ENCODE measurements around the gene NKIRAS1. TPM values are rescaled to one million over a fixed set of nuclear protein-coding genes. Genes with fewer than 3 reads are reported as not detected.
"Not testable (repeated sequence)": the region's sequence is repeated elsewhere in the genome, so short reads cannot be mapped to it uniquely, and the experiment has no call there.

Gene NKIRAS1
- total RNA-seq, 4 donors from 2014 or later: 3.2 to 13.8 (median 8.9) TPM

DNA sequence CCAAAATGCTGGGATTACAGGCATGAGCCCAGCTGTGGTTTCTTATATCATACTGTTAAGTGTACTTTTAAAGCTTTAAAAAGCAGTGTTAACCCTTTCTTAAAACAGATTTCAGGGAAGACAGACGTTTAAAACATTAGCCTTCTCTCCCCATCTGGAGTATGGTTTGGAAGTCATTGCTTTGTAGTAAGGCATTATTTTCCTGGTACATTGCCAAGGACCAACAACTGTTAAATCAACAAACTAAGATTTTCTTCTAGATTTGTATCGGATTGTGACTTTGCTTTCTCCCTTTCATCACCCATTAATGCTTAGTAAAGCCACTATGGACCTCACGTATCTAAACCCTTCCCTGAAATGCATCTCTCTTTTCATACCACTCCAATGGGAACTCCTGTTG lies 60.5 kb downstream of the NKIRAS1 start:
- H3K27ac ChIP-seq: no peak overlapping the region
- WGBS, 2 donors (ENCODE audit: low coverage in 1 of 2): 76 to 79% methylated on average over 3 of the region's 3 CpGs
- no peaks in the 10 kb centered on the region for H3K36me3 ChIP-seq
- intact Hi-C loops (cut with DNase I; ENCODE audit: low total_unique reads): no loop called here
- TF ChIP-seq EP300 (IDR thresholded peaks at IDR 0.05; ENCODE audit: low read depth) (no peak), POLR2A (IDR thresholded peaks at IDR 0.05) (no peak), POLR2AphosphoS5 (IDR thresholded peaks at IDR 0.05) (no peak)
- TF ChIP-seq, protein P1, sequence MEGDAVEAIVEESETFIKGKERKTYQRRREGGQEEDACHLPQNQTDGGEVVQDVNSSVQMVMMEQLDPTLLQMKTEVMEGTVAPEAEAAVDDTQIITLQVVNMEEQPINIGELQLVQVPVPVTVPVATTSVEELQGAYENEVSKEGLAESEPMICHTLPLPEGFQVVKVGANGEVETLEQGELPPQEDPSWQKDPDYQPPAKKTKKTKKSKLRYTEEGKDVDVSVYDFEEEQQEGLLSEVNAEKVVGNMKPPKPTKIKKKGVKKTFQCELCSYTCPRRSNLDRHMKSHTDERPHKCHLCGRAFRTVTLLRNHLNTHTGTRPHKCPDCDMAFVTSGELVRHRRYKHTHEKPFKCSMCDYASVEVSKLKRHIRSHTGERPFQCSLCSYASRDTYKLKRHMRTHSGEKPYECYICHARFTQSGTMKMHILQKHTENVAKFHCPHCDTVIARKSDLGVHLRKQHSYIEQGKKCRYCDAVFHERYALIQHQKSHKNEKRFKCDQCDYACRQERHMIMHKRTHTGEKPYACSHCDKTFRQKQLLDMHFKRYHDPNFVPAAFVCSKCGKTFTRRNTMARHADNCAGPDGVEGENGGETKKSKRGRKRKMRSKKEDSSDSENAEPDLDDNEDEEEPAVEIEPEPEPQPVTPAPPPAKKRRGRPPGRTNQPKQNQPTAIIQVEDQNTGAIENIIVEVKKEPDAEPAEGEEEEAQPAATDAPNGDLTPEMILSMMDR (IDR thresholded peaks at IDR 0.05): no peak
- in situ Hi-C loops (cut with MboI; ENCODE audit: low pct_ligation_motif_present in 1 of 4, low pct_unique_long_range_greater_than_20kb in 1 of 4, low sequenced_read_pairs in 3 of 4): no loop called here
- no peaks in the 10 kb centered on the region for H3K9me3 ChIP-seq
- H3K27me3 ChIP-seq: no peaks in the 10 kb centered on the region
- H3K4me1 ChIP-seq: peaks cover 11 to 40% (median 19%) of the 10 kb centered on the region in 4 donors
- H3K4me3 ChIP-seq: no peak overlapping the region
- no peak for DNase-seq

DNA sequence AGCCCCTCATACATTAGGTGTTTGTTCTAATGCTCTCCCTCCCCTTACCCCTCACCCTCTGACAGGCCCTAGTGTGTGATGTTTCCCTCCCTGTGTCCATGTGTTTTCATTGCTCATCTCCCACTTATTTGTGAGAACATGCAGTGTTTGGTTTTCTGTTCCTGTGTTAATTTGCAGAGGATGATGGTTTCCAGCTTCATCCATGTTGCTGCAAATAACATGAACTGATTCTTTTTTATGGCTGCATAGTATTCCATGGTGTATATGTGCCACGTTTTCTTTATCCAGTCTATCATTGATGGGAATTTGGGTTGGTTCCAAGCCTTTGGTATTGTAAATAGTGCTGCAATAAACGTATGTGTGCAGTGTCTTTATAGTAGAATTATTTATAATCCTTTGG lies 67.3 kb downstream of the NKIRAS1 start:
- H3K27me3 ChIP-seq; H3K27ac ChIP-seq; in situ Hi-C loops (cut with MboI; ENCODE audit: low pct_ligation_motif_present in 1 of 4, low pct_unique_long_range_greater_than_20kb in 1 of 4, low sequenced_read_pairs in 3 of 4); H3K9me3 ChIP-seq; H3K4me3 ChIP-seq; intact Hi-C loops (cut with DNase I; ENCODE audit: low total_unique reads); H3K4me1 ChIP-seq; DNase-seq; H3K36me3 ChIP-seq: not testable (repeated sequence)
- 52 to 56% methylated on average over 2 of the region's 2 CpGs for WGBS, 2 donors (ENCODE audit: low coverage in 1 of 2)

DNA sequence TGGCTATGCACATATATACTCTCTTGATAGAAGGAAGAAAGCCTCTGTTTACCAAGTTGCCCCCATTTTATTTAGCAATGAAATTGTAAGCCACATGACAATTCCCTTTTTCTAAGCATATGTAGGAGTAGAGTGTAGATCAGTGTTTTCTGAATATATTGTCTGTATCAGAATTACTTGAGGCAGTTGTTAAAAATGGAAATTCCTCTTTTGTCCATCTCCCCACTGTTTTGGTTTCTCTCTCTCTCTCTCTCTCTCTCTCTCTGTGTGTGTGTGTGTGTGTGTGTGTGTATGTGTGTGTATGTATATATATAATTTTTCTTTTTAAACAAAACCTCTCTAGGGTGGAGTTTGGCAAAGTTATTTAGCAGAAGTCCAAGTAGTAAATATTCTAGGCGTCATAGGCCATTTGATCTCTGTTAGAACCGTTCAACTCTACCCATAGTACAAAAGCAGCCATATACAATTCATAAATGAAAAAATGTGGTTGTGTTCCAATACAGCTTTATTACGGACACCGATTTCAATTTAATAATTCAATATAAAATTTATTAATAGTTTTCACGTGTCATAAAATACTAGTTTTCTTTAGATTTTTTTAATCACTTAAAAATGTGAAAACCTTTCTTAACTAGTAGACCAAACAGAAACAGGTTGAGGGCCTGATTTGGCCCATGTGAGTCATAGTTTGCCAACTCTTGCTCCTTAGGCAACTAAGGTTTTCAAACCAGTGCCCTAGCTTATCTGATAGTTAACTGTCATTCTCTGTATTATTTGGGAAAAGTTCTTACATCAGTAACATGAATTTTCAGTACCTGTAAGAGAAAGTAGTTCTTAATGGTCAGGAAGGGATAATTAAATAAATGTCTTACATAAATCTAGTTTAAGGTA lies 71.2 kb downstream of the NKIRAS1 start:
- H3K27me3 ChIP-seq: no peaks in the 10 kb centered on the region
- H3K4me1 ChIP-seq: peaks cover 0 to 10% (median 5%) of the 10 kb centered on the region in 4 donors
- H3K9me3 ChIP-seq: peaks cover 0 to 3% of the 10 kb centered on the region in 2 donors
- TF ChIP-seq POLR2AphosphoS5 (IDR thresholded peaks at IDR 0.05): no peak
- no peak for TF ChIP-seq POLR2A (IDR thresholded peaks at IDR 0.05)
- no peak for TF ChIP-seq EP300 (IDR thresholded peaks at IDR 0.05; ENCODE audit: low read depth)
- TF ChIP-seq, protein P1 (IDR thresholded peaks at IDR 0.05): no peak
- intact Hi-C loops (cut with DNase I; ENCODE audit: low total_unique reads): no loop called here
- in situ Hi-C loops (cut with MboI; ENCODE audit: low pct_ligation_motif_present in 1 of 4, low pct_unique_long_range_greater_than_20kb in 1 of 4, low sequenced_read_pairs in 3 of 4): no loop called here
- no peak for DNase-seq
- no peak overlapping the region for H3K4me3 ChIP-seq
- H3K27ac ChIP-seq: no peak overlapping the region
- 87 to 92% methylated on average over 5 of the region's 5 CpGs for WGBS, 2 donors (ENCODE audit: low coverage in 1 of 2)
- no peaks in the 10 kb centered on the region for H3K36me3 ChIP-seq

DNA sequence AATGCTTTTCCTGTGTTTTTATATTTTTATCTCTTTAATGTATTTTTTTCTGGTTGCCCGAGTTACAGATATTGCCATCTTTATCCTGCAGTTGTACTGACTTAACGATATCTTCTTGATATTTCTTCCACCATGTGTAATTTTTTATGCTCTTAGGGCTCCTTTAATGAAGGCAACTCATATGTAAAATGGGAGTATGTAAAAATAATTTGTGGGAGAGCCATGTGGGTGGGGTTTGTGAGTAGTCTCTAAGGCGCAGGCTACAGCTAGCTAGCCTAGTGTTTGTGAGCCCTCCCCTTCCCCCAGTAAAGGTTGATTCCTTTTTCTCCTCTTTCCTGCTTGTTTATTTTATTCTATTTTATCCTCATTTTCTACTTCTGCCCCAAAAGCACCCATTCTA lies 72.9 kb downstream of the NKIRAS1 start:
- H3K27ac ChIP-seq: no peak overlapping the region
- intact Hi-C loops (cut with DNase I; ENCODE audit: low total_unique reads) (no loop called here), in situ Hi-C loops (cut with MboI; ENCODE audit: low pct_ligation_motif_present in 1 of 4, low pct_unique_long_range_greater_than_20kb in 1 of 4, low sequenced_read_pairs in 3 of 4) (no loop called here)
- peaks cover 0 to 15% (median 6%) of the 10 kb centered on the region in 4 donors for H3K4me1 ChIP-seq
- H3K9me3 ChIP-seq: no peaks in the 10 kb centered on the region
- H3K27me3 ChIP-seq: no peaks in the 10 kb centered on the region
- TF ChIP-seq EP300 (IDR thresholded peaks at IDR 0.05; ENCODE audit: low read depth) (no peak), POLR2AphosphoS5 (IDR thresholded peaks at IDR 0.05) (no peak), POLR2A (IDR thresholded peaks at IDR 0.05) (no peak)
- TF ChIP-seq, protein P1 (IDR thresholded peaks at IDR 0.05): no peak
- 98 to 99% methylated on average over 3 of the region's 3 CpGs for WGBS, 2 donors (ENCODE audit: low coverage in 1 of 2)
- no peaks in the 10 kb centered on the region for H3K36me3 ChIP-seq
- no peak overlapping the region for H3K4me3 ChIP-seq
- DNase-seq: no peak

Other genes with a start within 250 kb of the NKIRAS1 start
- 100 to 1,000 TPM in 1 of 4 donors, 10 to 100 TPM in 3; 62.0 to 109 (median 76.9) TPM for gene UBE2E1, start 111.0 kb downstream of the NKIRAS1 start, total RNA-seq
- gene RPL15, start 142 bp upstream of the NKIRAS1 start, total RNA-seq: 1,000 to 10,000 TPM in 2 of 4 donors, 100 to 1,000 TPM in 2; 443 to 1,500 (median 1,074) TPM
- 10 to 100 TPM; 21.9 to 34.8 (median 26.9) TPM for gene NR1D2, start 28.3 kb upstream of the NKIRAS1 start, total RNA-seq

All from transverse colon (tissue), 4 donors.